Endothelial cell of umbilical vein (primary cell): ENCODE results near the gene SSC4D.

Experiments
- CTCF ChIP-seq, 2 donors: IDR thresholded peaks; 1 replicate in 1 of 2; 2 replicates in 1 of 2; pipeline ENCODE4 v1.5.1; 2011; ENCODE audit warnings: low read length in 2 of 2, mild to moderate bottlenecking in 2 of 2, moderate library complexity in 2 of 2, control low read depth in 1 of 2, inconsistent platforms in 1 of 2, low read depth in 1 of 2; ENCODE audit not compliant: insufficient read depth in 1 of 2; ENCODE audit errors: extremely low read depth in 1 of 2
- EZH2 ChIP-seq: IDR thresholded peaks from 2 replicates; pipeline ENCODE4 v1.6.1; 2012; ENCODE audit warnings: borderline replicate concordance, low read depth, mild to moderate bottlenecking, moderate library complexity, low read length, inconsistent platforms; ENCODE audit not compliant: severe bottlenecking
- FOS ChIP-seq: IDR thresholded peaks from 2 replicates; pipeline ENCODE4 v1.6.1; 2011; ENCODE audit warnings: mild to moderate bottlenecking, low read length, moderate library complexity, borderline replicate concordance; ENCODE audit not compliant: insufficient read depth
- GATA2 ChIP-seq: IDR thresholded peaks from 2 replicates; pipeline ENCODE4 v1.7.0; 2011; ENCODE audit warnings: low read depth, mild to moderate bottlenecking, moderate library complexity, mixed read lengths, low read length; ENCODE audit not compliant: insufficient read length, insufficient read depth
- JUN ChIP-seq: IDR thresholded peaks from 2 replicates; pipeline ENCODE4 v1.6.1; 2011; ENCODE audit warnings: borderline replicate concordance, low read depth; ENCODE audit not compliant: insufficient read length, insufficient read depth
- MYC ChIP-seq: IDR thresholded peaks from one replicate; pipeline ENCODE4 v1.6.1; 2011; ENCODE audit warnings: mild to moderate bottlenecking, low read depth, low read length
- POLR2A ChIP-seq: IDR thresholded peaks from 2 replicates; pipeline ENCODE4 v1.6.1; 2012; ENCODE audit warnings: low read depth, mild to moderate bottlenecking, control low read depth, low read length
- POLR2AphosphoS5 ChIP-seq: IDR thresholded peaks from 2 replicates; pipeline ENCODE4 v1.6.1; 2012; ENCODE audit warnings: low read depth, mild to moderate bottlenecking, control low read depth, low read length, moderate library complexity; ENCODE audit not compliant: insufficient read depth
- TF ChIP-seq, protein P1 (sequence below): IDR thresholded peaks from 2 replicates; pipeline ENCODE4 v1.6.1; 2011; ENCODE audit not compliant: insufficient read depth, insufficient read length

GRCh38 chr7:76351372-76351771, 58.1 kb downstream of the SSC4D start:
- no peak for TF ChIP-seq POLR2A
- no peak for TF ChIP-seq CTCF (IDR thresholded peaks at IDR 0.05; ENCODE audit: extremely low read depth in 1 of 2, insufficient read depth in 1 of 2, low read depth in 1 of 2, low read length in 2 of 2)
- TF ChIP-seq EZH2: no peak
- no peak for TF ChIP-seq POLR2AphosphoS5
- TF ChIP-seq JUN: no peak
- no peak for TF ChIP-seq FOS
- TF ChIP-seq, protein P1, sequence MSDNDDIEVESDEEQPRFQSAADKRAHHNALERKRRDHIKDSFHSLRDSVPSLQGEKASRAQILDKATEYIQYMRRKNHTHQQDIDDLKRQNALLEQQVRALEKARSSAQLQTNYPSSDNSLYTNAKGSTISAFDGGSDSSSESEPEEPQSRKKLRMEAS: no peak
- no peak for TF ChIP-seq GATA2
- no peak for TF ChIP-seq MYC
